ENCODE data around the gene MTHFD1. TPM values are rescaled to one million over a fixed set of nuclear protein-coding genes. Genes with fewer than 3 reads are reported as not detected.

The MTHFD1 gene
- total RNA-seq, 1 donor from 2014 or later: 47.1 TPM

DNA sequence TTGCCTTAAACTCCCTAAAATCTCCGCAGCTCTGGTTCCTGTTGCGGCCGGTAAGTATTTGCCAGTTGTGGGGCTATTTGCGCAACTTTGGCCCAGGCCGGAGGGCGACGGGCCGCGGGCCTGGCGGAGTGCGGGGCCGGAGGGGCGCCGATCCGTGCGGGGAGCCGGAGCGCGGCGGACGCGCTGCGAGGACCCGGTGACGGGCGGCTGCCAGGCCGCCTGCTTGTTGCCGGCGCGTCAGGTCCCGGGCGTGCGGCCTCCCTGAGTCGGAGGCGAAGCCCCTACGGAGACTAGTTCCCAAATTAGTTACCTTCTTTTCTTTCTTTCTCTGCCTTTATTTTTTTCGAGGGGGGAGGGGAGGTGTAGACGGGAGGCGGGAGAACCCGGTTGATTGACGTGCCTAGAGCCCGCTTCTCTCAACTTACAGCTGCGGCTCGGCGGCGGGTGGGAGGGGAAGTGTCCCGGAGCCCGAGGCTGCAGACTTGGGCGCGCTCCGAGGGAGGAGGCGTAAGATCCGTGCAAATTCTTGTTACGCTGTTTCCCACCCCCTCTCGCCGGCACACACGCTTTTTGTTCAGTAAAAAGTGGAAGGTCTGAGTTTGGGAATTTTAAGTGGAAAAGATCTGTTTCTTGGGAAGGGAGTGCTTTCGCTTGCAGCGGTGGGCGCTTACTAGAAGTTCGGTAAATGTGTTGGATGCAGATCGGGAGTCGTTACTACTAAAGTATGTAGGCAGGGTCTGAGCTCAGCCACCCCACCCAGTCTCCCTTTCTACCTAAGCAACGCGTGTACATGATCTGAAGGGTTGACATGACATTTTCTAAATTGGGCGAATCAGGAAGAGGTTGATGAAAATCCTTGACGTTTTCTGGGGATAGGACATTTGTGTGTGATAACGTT, 117.0 kb downstream of the MTHFD1 start:
- H3K27me3 ChIP-seq: no peaks in the 10 kb centered on the region
- DNase-seq (peak; percentile 94), ATAC-seq (peak; percentile 68)
- TF ChIP-seq, protein P1, sequence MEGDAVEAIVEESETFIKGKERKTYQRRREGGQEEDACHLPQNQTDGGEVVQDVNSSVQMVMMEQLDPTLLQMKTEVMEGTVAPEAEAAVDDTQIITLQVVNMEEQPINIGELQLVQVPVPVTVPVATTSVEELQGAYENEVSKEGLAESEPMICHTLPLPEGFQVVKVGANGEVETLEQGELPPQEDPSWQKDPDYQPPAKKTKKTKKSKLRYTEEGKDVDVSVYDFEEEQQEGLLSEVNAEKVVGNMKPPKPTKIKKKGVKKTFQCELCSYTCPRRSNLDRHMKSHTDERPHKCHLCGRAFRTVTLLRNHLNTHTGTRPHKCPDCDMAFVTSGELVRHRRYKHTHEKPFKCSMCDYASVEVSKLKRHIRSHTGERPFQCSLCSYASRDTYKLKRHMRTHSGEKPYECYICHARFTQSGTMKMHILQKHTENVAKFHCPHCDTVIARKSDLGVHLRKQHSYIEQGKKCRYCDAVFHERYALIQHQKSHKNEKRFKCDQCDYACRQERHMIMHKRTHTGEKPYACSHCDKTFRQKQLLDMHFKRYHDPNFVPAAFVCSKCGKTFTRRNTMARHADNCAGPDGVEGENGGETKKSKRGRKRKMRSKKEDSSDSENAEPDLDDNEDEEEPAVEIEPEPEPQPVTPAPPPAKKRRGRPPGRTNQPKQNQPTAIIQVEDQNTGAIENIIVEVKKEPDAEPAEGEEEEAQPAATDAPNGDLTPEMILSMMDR (IDR thresholded peaks at IDR 0.05): no peak
- H3K4me3 ChIP-seq: peak overlapping the region; percentile 90
- intact Hi-C loops (cut with DNase I): no loop called here
- H3K27ac ChIP-seq: peak overlapping the region; percentile 98
- peaks cover 48% of the 10 kb centered on the region for H3K4me1 ChIP-seq
- H3K36me3 ChIP-seq: no peaks in the 10 kb centered on the region
- H3K9me3 ChIP-seq: no peaks in the 10 kb centered on the region

DNA sequence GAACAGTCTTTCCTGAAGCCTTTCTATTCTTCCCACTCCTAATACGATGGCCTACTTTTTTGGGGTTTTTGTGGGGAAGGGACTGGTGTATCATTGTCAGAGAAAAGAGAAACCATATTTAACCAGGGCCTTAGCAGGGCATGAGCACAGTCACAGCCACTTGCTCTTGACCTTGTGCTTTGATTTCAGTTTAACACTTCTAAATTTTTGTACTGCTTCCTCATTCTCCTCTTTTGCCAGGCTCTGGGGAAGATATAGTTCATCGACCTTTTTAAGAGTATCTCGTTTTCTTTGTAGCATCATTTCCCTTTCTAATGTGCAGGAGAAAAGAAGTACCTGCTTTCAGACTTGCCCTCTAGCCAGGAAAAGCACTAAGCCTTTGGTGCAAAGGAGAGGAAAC, 118.6 kb downstream of the MTHFD1 start:
- DNase-seq (no peak), ATAC-seq (no peak)
- H3K27ac ChIP-seq: no peak overlapping the region
- H3K27me3 ChIP-seq: no peaks in the 10 kb centered on the region
- intact Hi-C loops (cut with DNase I): no loop called here
- TF ChIP-seq, protein P1 (IDR thresholded peaks at IDR 0.05): no peak
- no peaks in the 10 kb centered on the region for H3K36me3 ChIP-seq
- H3K4me1 ChIP-seq: peaks cover 53% of the 10 kb centered on the region
- no peaks in the 10 kb centered on the region for H3K9me3 ChIP-seq
- H3K4me3 ChIP-seq: peak overlapping the region; percentile 90

DNA sequence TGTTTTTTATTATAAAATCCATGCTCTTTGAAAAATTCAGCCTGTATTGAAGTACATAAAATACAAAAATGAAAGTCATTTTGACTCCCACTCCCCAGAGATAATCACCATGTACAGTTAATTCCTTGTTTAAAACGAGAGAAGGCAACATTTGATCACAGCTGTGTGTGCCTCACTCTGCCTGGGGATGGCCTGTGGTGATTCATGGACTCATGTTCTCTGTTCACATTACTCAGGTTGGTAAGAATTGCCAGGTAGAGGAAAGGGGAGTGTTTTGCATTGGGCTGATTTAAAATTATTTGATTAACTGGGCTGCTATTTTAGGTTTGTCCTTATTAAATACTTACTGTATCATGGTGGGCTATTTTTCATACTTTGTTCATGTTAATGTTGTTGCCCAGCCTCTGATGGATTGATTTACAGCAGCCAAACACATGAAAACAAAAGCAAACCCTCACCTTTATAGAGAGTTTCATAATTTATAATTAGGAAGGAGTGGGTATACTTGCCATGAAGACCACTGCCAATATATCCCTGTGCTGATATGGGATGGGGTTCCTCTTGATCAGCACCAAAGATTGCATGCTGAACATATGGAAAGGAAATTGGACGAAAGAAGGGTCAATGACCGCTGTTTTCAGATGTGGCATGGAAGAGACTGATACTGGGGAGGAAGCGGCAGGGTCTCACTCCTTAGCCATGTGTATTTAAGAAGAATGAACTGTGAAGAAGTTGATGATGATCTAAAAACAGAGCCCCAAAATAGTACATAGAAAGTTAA, 119.4 kb downstream of the MTHFD1 start:
- DNase-seq (no peak), ATAC-seq (no peak)
- no peaks in the 10 kb centered on the region for H3K27me3 ChIP-seq
- no peaks in the 10 kb centered on the region for H3K9me3 ChIP-seq
- TF ChIP-seq, protein P1 (IDR thresholded peaks at IDR 0.05): no peak
- no peaks in the 10 kb centered on the region for H3K36me3 ChIP-seq
- intact Hi-C loops (cut with DNase I): no loop called here
- H3K27ac ChIP-seq: no peak overlapping the region
- H3K4me3 ChIP-seq: no peak overlapping the region
- peaks cover 51% of the 10 kb centered on the region for H3K4me1 ChIP-seq

DNA sequence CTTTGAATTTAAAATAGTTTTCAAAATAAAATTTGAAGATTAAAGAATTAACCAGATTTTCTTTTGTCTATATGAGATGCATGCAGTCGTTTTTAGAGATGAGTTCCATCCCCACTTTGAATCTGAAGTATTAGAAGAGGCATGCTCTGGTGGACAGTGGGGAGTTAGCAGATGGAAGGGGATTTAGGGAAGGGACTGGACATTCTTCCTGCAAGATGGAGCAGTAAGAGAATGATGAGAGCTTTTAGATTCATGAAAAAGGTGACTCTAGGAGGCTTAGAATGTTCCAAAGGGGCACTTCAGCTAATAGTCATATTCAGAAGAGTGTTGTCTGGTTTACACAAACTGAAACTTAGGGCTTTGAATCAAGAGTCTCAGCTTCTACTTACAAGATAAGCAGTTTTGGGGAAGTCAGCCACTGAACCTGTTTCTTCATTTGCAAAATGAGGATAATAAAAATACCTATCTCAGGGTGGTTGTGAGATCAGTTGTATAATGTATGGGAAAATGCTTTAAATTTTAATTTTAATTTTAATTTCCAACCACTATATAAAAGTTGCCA, 120.1 kb downstream of the MTHFD1 start:
- H3K4me1 ChIP-seq: peaks cover 51% of the 10 kb centered on the region
- no peak for ATAC-seq
- no peaks in the 10 kb centered on the region for H3K36me3 ChIP-seq
- no peak overlapping the region for H3K27ac ChIP-seq
- no peak for DNase-seq
- H3K9me3 ChIP-seq: no peaks in the 10 kb centered on the region
- intact Hi-C loops (cut with DNase I): no loop called here
- TF ChIP-seq, protein P1 (IDR thresholded peaks at IDR 0.05): no peak
- no peak overlapping the region for H3K4me3 ChIP-seq
- no peaks in the 10 kb centered on the region for H3K27me3 ChIP-seq

DNA sequence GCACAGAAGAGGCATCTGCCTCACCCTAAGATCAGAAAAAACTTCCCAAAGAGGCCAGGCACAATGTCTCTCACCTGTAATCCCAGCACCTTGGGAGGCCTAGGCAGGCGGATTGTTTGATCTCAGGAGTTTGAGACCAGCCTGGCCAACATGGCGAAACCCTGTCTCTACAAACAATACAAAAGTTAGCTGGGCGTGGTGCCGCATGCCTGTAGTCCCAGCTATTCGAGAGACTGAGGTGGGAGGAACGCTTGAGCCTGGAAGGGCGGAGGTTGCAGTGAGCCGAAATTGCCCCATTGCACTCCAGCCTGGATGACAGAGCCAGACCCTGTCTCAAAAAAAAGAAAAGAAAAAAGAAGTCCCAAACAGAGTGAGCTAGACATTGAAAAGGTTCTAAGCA, 120.9 kb downstream of the MTHFD1 start:
- DNase-seq: no peak
- H3K4me1 ChIP-seq: peaks cover 51% of the 10 kb centered on the region

More for the DNA sequence above, 120.9 kb downstream of the MTHFD1 start:
- Histone ChIP-seq H3K4me3 (no peak overlapping the region), H3K36me3 (no peaks in the 10 kb centered on the region), H3K27ac (no peak overlapping the region), H3K9me3 (no peaks in the 10 kb centered on the region), H3K27me3 (no peaks in the 10 kb centered on the region)
- ATAC-seq: no peak
- TF ChIP-seq, protein P1 (IDR thresholded peaks at IDR 0.05): no peak
- intact Hi-C loops (cut with DNase I): no loop called here

Other genes with a start within 250 kb of the MTHFD1 start
- 1.3 TPM for gene ESR2, start 94.0 kb upstream of the MTHFD1 start, total RNA-seq
- 3.6 TPM for gene AKAP5, start 77.1 kb downstream of the MTHFD1 start, total RNA-seq
- 13.1 TPM for gene ZBTB25, start 115.5 kb downstream of the MTHFD1 start, total RNA-seq
- 47.9 TPM for gene ZBTB1, start 116.4 kb downstream of the MTHFD1 start, total RNA-seq
- 13.5 TPM for gene HSPA2, start 152.4 kb downstream of the MTHFD1 start, total RNA-seq
- gene PPP1R36, start 161.6 kb downstream of the MTHFD1 start, total RNA-seq: 0.46 TPM